Upper lobe of right lung (tissue), 1 donor: ENCODE data around the gene LCAT. TPM values are rescaled to one million over a fixed set of nuclear protein-coding genes. Genes with fewer than 3 reads are reported as not detected.
A peak's percentile ranks its signal among the peaks of the same experiment; 100 is the strongest.

Experiments
- ATAC-seq: fragments of 200-7000 bp; cut with Tn5 transposase; one replicate; pipeline ENCODE4 v1.9.1; 2020; ENCODE audit warnings: mild to moderate bottlenecking, moderate library complexity
- DNase-seq: peaks from one replicate; pipeline ENCODE4 v3.0.0-alpha.2; 2020
- H3K27ac ChIP-seq: fragments of 200-600 bp; one replicate; pipeline ENCODE4 v1.8.0; 2022
- H3K27me3 ChIP-seq: fragments of 200-600 bp; one replicate; pipeline ENCODE4 v1.8.0; 2022; ENCODE audit warnings: mild to moderate bottlenecking
- H3K36me3 ChIP-seq: fragments of 200-600 bp; one replicate; pipeline ENCODE4 v1.8.0; 2022
- H3K4me1 ChIP-seq: fragments of 200-600 bp; one replicate; pipeline ENCODE4 v1.8.0; 2022
- H3K4me3 ChIP-seq: fragments of 200-600 bp; one replicate; pipeline ENCODE4 v1.8.0; 2022; ENCODE audit warnings: mild to moderate bottlenecking
- H3K9me3 ChIP-seq: fragments of 200-600 bp; one replicate; pipeline ENCODE4 v1.8.0; 2022
- intact Hi-C: fragments of 100-400 bp; cut with DNase I; formaldehyde crosslinking; loops from one replicate; pipeline ENCODE4 v1.11.0; 2022
- total RNA-seq: library from RNA; stranded (reverse); fragmentation: NEBNext Ultra II Directional; extraction: Animal tissue kit (Norgen Biotek cat#: 25700); gene quantifications from one replicate; pipeline ENCODE4 v1.2.1, GENCODE V29; 2021
- TF ChIP-seq, protein P1 (sequence below): fragments of 200-600 bp; IDR thresholded peaks from one replicate; pipeline ENCODE4 v1.8.0; 2022; ENCODE audit warnings: antibody characterized with exemption
- donor health status: DM: no; HTN: yes; CAD: no; lungs with severe emphysema.

LCAT gene
- total RNA-seq, 1 donor from 2014 or later, result 40.2 TPM

DNA sequence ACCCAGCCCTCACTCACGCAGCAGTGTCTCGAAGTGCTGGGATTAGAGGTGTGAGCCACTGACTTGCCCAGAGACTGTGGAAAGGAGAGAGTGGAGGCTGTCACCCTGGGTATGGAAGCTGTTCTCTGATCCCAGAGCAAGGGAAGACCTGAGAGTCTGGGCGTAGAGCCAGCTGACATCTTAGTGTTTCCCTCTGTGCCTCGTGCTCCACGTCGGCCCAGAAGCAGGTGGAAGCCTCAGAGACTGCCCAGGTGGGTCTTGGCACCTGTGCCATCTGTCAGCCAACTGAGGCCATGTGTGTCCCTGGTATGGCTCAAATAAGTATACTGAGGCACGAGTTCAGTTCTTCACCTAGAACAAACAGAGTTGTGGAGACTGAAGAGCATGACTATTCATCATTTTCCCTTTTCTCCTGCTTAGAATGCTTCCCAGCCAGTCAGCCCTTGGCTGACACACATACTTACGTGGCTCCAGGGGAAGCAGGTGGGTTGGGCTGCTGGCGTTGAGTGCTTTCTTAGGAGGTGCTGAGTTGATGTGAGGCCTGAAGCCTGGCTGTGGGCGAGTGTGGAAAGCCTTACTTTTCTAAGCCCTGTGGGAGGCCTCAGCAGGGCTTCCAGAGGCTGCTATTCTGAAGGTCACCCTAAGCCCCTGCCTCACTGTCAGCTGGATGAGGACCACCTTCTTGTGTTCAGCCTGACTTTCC, 20.4 kb downstream of the LCAT start:
- TF ChIP-seq, protein P1, sequence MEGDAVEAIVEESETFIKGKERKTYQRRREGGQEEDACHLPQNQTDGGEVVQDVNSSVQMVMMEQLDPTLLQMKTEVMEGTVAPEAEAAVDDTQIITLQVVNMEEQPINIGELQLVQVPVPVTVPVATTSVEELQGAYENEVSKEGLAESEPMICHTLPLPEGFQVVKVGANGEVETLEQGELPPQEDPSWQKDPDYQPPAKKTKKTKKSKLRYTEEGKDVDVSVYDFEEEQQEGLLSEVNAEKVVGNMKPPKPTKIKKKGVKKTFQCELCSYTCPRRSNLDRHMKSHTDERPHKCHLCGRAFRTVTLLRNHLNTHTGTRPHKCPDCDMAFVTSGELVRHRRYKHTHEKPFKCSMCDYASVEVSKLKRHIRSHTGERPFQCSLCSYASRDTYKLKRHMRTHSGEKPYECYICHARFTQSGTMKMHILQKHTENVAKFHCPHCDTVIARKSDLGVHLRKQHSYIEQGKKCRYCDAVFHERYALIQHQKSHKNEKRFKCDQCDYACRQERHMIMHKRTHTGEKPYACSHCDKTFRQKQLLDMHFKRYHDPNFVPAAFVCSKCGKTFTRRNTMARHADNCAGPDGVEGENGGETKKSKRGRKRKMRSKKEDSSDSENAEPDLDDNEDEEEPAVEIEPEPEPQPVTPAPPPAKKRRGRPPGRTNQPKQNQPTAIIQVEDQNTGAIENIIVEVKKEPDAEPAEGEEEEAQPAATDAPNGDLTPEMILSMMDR, result no peak
- ATAC-seq (no peak), DNase-seq (no peak)
- intact Hi-C loops, result loop anchor here (10.0 kb wide), 2 partner anchors 99 to 249 kb away; no protein-coding TSS in a partner anchor
- H3K27ac ChIP-seq, result no peak overlapping the region
- H3K36me3 ChIP-seq, result peaks cover 14% of the 10 kb centered on the region
- H3K4me1 ChIP-seq, result peaks cover 10% of the 10 kb centered on the region
- no peaks in the 10 kb centered on the region for H3K27me3 ChIP-seq
- H3K4me3 ChIP-seq, result no peak overlapping the region
- no peaks in the 10 kb centered on the region for H3K9me3 ChIP-seq

DNA sequence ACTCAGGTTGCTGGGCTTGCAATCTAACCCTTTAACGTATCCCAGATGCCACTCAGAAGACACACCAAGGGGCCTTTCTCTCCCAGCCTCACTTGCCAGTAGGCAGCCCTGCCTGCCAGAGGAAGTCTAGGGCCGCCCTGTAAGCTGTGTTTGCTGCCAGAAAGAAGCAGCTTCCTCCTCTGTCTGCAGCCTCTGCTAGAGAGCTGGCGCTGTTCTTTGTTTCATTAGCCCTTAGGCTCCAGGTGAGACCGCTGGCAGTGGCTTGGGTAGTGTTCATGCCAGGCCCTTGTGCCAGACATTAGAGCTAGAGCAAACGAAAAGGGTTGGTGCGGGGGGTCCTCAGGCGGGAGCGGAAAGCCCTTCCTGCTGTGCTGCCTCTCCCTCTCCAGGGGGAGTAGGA, 21.2 kb downstream of the LCAT start:
- ATAC-seq (no peak), DNase-seq (no peak)
- Histone ChIP-seq H3K27ac (no peak overlapping the region), H3K4me3 (no peak overlapping the region), H3K27me3 (no peaks in the 10 kb centered on the region), H3K36me3 (peaks cover 7% of the 10 kb centered on the region), H3K9me3 (no peaks in the 10 kb centered on the region), H3K4me1 (peaks cover 17% of the 10 kb centered on the region)
- TF ChIP-seq, protein P1, result no peak
- intact Hi-C loops, result loop anchor here (10.0 kb wide), 2 partner anchors 98 to 248 kb away; no protein-coding TSS in a partner anchor

DNA sequence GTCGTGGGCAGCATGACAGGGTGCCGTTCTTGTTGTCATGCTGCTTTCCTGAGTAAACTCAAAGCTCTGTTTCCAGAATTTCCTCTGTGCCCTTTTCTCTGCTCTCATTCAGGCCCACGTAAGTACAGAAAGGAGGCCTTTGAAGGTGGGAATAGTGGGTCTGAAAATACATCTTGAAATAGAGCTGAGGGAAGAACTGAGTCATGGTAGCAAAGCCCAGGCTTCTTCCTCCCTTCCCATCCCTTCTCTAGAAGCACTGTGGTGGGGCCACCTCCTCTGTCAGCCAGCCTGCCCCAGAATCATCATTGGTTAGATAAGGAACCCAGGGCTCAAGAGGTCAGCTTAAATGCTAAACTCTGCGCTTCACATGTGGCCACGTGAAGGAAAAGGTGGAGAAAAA, 21.7 kb downstream of the LCAT start:
- no peak overlapping the region for H3K27ac ChIP-seq
- intact Hi-C loops, result loop anchor here (10.0 kb wide), 2 partner anchors 97 to 247 kb away; no protein-coding TSS in a partner anchor

DNA sequence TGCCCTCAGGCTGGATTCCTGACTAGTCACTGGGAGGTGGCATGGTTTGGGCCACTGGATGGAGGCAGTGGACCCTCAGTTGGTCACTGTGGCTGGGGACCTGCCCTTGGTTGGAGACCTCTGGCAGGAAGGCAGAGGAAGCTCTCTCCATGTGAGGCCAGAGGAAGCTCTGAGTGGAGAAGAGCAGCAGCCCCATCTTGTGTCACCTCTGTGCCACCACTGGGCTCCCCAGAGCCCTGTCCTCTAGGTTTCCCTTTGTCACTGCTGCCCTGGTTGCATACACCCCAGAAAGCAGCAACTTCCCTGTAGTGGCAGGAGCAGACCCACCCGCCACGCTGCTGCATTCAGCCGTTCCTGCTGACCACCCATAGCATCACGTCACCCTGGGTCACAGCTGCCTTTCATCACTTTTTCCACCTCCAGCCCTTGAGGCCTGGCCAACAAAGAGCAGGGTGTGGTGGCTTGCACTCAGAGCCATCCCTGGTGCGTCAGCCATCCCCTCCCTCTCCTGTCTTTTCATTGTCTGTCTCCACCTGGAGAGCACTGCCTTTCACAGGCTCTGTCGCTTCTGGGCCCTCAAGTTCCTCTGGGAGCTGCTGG, 24.2 kb downstream of the LCAT start:
- H3K4me1 ChIP-seq, result peaks cover 25% of the 10 kb centered on the region
- no peaks in the 10 kb centered on the region for H3K36me3 ChIP-seq
- no peak overlapping the region for H3K27ac ChIP-seq

More for the DNA sequence above, 21.7 kb downstream of the LCAT start:
- DNase-seq, result no peak
- H3K36me3 ChIP-seq, result peaks cover 2% of the 10 kb centered on the region
- TF ChIP-seq, protein P1, result no peak
- ATAC-seq, result no peak
- H3K27me3 ChIP-seq, result no peaks in the 10 kb centered on the region
- H3K4me1 ChIP-seq, result peaks cover 22% of the 10 kb centered on the region
- no peak overlapping the region for H3K4me3 ChIP-seq
- no peaks in the 10 kb centered on the region for H3K9me3 ChIP-seq

DNA sequence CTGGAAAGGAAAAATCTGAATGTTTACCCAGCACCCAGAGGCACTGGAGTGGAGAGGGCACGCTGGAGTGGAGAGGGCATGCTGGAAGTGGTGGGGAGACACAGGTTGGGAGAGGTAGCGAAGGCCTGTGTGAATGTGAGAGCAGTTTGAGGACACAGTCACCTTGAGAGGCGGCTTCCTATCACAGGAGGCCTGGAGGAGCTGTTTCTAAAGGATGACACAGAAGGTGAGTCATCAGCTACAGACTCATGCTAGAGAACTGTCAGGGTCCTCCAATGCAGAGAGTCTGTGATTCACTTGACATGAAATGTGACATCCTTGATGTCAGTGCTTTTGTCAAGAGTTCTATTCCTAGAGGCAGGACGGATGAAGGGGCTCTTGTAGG, 26.1 kb downstream of the LCAT start:
- Histone ChIP-seq H3K4me1 (peaks cover 25% of the 10 kb centered on the region), H3K27me3 (no peaks in the 10 kb centered on the region), H3K4me3 (no peak overlapping the region), H3K9me3 (no peaks in the 10 kb centered on the region), H3K27ac (no peak overlapping the region), H3K36me3 (no peaks in the 10 kb centered on the region)
- TF ChIP-seq, protein P1, result no peak
- ATAC-seq (peak; percentile 58), DNase-seq (no peak)
- intact Hi-C loops, result no loop called here

More for the DNA sequence above, 24.2 kb downstream of the LCAT start:
- TF ChIP-seq, protein P1, result no peak
- DNase-seq (no peak), ATAC-seq (no peak)
- no peaks in the 10 kb centered on the region for H3K9me3 ChIP-seq
- intact Hi-C loops, result loop anchor here (10.0 kb wide), 2 partner anchors 95 to 245 kb away; no protein-coding TSS in a partner anchor
- no peaks in the 10 kb centered on the region for H3K27me3 ChIP-seq
- H3K4me3 ChIP-seq, result no peak overlapping the region
